Measurements from ENCODE around the gene HDAC4. TPM values are rescaled to one million over a fixed set of nuclear protein-coding genes. Genes with fewer than 3 reads are reported as not detected.
A peak's percentile ranks its signal among the peaks of the same experiment; 100 is the strongest.

The HDAC4 gene
- total and polyA plus RNA-seq, 7 donors, result 7.9 to 329 (median 129) TPM

DNA sequence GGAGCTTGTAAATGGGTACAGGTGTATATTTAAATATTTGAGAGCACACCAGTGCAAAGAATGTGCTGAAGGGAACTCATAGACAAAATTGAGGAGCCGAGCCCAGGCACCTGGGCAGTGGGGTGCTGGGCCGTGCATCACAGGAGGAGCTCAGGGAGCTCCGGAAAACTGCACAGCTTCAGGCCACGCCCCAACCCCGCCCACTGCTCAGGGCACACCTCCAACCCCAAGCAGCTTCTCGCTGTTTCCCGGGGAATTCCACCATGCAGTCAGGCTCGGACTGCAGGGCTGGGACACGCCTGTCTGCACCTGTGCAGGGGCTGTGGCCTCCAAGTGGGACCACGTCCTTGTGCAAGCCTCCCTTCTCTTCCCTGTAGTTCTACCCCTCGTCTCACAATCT lies 243.0 kb downstream of the HDAC4 start:
- 35 to 63% (median 46%) methylated on average over 11 of the region's 11 CpGs for WGBS, 3 donors
- H3K27me3 ChIP-seq (ENCODE audit: insufficient read depth in 3 of 3, low read length in 2 of 3), result no peaks in the 10 kb centered on the region
- H3K9me3 ChIP-seq, result no peaks in the 10 kb centered on the region
- peak; percentile 20 to 29 (median 24) for ATAC-seq
- peak; percentile 28 to 57 for DNase-seq
- no peak overlapping the region for H3K4me3 ChIP-seq
- intact Hi-C loops (cut with DNase I), result no loop called here
- H3K27ac ChIP-seq, result peak overlapping the region; percentile 56
- H3K36me3 ChIP-seq (ENCODE audit: insufficient read depth in 1 of 2, low read depth in 1 of 2), result peaks cover 4 to 86% of the 10 kb centered on the region in 2 donors
- TF ChIP-seq, protein P1, sequence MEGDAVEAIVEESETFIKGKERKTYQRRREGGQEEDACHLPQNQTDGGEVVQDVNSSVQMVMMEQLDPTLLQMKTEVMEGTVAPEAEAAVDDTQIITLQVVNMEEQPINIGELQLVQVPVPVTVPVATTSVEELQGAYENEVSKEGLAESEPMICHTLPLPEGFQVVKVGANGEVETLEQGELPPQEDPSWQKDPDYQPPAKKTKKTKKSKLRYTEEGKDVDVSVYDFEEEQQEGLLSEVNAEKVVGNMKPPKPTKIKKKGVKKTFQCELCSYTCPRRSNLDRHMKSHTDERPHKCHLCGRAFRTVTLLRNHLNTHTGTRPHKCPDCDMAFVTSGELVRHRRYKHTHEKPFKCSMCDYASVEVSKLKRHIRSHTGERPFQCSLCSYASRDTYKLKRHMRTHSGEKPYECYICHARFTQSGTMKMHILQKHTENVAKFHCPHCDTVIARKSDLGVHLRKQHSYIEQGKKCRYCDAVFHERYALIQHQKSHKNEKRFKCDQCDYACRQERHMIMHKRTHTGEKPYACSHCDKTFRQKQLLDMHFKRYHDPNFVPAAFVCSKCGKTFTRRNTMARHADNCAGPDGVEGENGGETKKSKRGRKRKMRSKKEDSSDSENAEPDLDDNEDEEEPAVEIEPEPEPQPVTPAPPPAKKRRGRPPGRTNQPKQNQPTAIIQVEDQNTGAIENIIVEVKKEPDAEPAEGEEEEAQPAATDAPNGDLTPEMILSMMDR (IDR thresholded peaks at IDR 0.05), result no peak
- peaks cover 18% of the 10 kb centered on the region for H3K4me1 ChIP-seq

DNA sequence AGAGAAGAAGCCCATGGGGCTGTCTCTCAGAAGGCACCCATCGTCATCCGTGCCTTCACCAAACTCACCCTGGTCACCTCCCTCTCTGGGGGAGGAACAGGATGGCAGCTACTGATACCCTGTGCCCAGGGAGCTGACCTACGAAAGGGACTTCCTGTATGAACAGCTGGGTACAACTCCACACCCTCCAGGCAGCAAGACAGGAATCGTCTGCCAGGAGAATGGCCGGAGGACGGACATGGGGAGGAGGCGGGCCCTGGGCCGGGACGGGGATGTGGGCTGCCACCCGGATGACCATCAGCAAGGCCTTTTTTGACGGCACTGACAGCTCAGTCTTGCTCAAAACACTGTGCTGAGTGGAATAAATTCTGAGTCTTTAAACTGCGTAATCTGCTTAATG lies 243.6 kb downstream of the HDAC4 start:
- peak; percentile 27 to 75 for DNase-seq

GRCh38 chr2:239156516-239157265 lies 244.1 kb downstream of the HDAC4 start:
- intact Hi-C loops (cut with DNase I), result no loop called here
- TF ChIP-seq, protein P1 (IDR thresholded peaks at IDR 0.05), result no peak
- Histone ChIP-seq H3K4me3 (no peak overlapping the region), H3K4me1 (peaks cover 27% of the 10 kb centered on the region), H3K27me3 (ENCODE audit: insufficient read depth in 3 of 3, low read length in 2 of 3) (no peaks in the 10 kb centered on the region), H3K27ac (peak overlapping the region; percentile 56), H3K36me3 (ENCODE audit: insufficient read depth in 1 of 2, low read depth in 1 of 2) (peaks cover 4 to 86% of the 10 kb centered on the region in 2 donors), H3K9me3 (no peaks in the 10 kb centered on the region)
- DNase-seq, result peak in 1 of 2 donors; percentile 50
- no peak for ATAC-seq
- 69 to 80% (median 69%) methylated on average over 22 of the region's 22 CpGs for WGBS, 3 donors

More for the DNA sequence above, 243.6 kb downstream of the HDAC4 start:
- Histone ChIP-seq H3K4me3 (no peak overlapping the region), H3K27ac (peak overlapping the region; percentile 56), H3K4me1 (peaks cover 23% of the 10 kb centered on the region), H3K9me3 (no peaks in the 10 kb centered on the region), H3K36me3 (ENCODE audit: insufficient read depth in 1 of 2, low read depth in 1 of 2) (peaks cover 4 to 86% of the 10 kb centered on the region in 2 donors), H3K27me3 (ENCODE audit: insufficient read depth in 3 of 3, low read length in 2 of 3) (no peaks in the 10 kb centered on the region)
- TF ChIP-seq, protein P1 (IDR thresholded peaks at IDR 0.05), result no peak
- peak; percentile 46 to 66 (median 58) for ATAC-seq
- WGBS, 3 donors, result 35 to 59% (median 44%) methylated on average over 12 of the region's 12 CpGs
- intact Hi-C loops (cut with DNase I), result no loop called here

DNA sequence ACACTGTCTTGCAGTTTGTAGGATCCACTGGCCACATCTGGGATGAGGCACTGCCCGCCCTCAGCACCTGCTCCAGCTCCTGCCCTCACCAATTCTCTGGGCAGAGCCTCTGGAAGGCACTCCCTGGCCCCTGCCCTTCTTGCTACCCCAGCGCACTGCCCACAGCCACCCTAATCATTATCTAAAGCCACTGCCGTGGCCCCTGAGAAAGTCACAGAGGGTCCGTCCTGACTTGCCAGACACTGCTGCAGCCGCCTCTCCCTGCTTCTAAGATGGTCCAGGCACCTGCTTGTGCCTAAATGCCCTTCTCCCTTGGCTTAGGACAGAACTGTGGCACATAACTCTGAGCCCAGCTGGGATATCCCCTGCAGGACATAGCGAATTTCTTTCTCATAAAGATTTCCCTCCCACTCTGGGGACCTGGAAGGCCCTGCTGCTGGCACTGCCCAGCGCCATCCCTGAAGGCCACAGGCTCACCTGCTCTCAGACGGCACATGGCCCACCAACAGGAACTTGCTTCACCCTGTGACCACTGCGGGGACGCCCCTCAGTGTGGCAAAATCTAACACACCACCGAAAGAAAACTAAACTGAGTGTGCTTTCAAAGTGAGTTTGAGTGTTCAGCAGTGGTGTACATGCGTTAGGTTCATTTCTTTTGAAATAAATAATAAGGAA lies 244.9 kb downstream of the HDAC4 start:
- H3K36me3 ChIP-seq (ENCODE audit: insufficient read depth in 1 of 2, low read depth in 1 of 2), result peaks cover 4 to 86% of the 10 kb centered on the region in 2 donors
- H3K4me3 ChIP-seq, result no peak overlapping the region
- H3K9me3 ChIP-seq, result no peaks in the 10 kb centered on the region
- peak in 1 of 2 donors; percentile 35 for DNase-seq
- peaks cover 35% of the 10 kb centered on the region for H3K4me1 ChIP-seq
- TF ChIP-seq, protein P1 (IDR thresholded peaks at IDR 0.05), result no peak
- no peak for ATAC-seq
- 82 to 87% (median 82%) methylated on average over 12 of the region's 12 CpGs for WGBS, 3 donors
- peak overlapping the region; percentile 56 for H3K27ac ChIP-seq
- intact Hi-C loops (cut with DNase I), result no loop called here
- H3K27me3 ChIP-seq (ENCODE audit: insufficient read depth in 3 of 3, low read length in 2 of 3), result no peaks in the 10 kb centered on the region

Data from psoas muscle (tissue), 8 donors.